HG03103 (cell line): ENCODE measurements around the gene PAK6.

Experiments
- ATAC-seq: cut with Tn5 transposase; IDR thresholded peaks from one replicate; pipeline ENCODE4 v1.9.1; 2021; ENCODE audit warnings: low read depth; ENCODE audit not compliant: unreplicated experiment

Gene PAK6

DNA sequence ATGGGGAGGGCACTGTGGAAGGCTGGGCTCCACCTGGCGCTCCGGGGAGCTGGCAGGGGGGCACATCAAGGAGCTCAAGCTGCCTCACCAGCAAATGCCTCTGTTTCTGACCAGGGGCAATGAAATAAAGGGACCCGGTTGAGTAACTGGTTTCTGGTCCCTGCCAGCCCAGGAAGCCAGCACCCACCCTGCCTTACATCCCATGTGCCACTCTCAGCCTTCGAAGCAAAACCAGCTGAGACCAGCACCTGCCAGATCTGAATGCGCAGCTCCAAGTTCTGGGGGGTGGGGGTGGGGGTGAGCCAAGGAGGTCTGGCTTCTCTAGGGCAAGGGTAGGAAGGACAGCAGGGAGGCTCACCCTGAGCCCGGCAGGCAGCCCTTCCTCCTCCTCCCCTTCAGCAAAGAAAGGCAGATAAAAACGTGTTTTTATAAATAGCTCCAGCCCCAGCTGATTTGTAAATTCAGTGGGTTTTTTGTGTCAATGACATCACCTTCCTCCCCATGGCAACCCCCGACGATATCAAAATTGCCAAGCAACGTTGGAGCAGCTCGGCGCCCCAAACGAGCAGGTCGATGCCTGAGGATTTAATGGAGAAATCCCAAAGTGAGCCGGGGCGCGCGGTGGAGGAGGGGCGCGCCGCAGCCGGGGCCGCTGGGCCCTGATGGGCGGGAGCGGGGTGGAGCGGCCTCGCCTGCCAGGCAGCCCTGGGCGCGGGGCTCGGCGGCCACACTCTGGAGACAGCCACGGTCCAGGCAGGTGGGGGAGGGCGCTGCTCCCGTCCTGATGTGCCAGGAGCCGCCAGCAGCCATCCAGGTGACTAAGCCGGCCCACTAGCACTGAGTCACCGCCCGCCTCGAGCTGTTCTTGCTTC is at the start of gene PAK6:
Gene PAK6 (plus strand): TSS at position 532 of the 872 bp plus-strand sequence. CDS start 25,723 bp downstream, outside the sequence.
- no peak for ATAC-seq

DNA sequence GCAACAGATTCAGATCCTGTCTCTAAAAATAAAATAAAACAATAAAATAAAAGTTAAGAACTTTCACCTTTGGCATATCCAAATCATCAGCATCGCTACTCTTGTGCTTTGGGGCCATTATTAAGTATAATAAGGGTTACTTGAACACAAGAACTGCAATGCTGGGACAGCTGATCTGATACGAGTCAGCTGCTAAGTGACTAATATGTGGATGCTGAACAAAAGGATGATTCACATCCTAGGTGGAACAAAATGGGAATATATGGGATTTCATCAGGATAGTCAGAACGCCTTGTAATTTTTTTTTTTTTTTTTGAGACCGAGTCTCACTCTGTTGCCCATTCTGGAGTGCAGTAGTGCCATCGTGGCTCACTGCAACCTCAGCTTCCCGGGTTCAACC is 48.3 kb upstream of the PAK6 start:
- no peak for ATAC-seq

DNA sequence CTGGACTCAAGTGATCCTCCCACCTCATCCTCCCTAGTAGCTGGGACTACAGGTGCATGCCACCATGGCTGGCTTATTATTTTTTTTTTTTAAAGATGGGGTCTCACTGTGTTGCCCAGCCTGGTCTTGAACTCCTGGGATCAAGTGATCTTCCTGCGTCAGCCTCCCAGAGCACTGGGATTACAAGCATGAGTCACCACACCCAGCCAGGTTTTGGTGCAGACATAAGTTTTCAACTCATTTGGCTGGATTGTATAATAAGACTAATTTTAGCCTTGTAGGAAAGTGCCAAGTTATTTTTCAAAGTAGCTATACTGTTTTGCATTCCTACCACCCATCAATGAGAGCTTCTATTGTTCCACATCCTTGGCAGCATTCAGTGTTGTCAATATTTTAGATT is 45.9 kb upstream of the PAK6 start:
- no peak for ATAC-seq

DNA sequence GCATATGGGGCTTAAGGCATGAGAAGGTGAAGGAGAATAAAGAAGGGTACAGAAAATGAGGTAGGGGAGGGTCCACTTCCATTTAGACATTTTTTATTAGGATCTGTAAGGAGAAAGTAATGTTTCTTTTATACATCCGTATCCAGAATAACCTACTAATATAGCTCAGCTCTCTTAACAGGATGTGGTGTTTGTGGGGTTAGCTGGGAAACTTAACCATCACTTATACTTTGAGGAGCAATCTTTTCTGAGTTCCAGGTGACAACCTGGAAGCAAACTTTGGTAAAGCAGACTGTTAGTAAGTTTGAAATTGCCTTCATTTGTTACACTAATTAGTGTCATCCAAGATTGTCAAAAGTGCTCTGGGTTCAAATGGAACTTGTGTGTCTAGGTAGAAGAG is 41.4 kb upstream of the PAK6 start:
- ATAC-seq, result no peak

DNA sequence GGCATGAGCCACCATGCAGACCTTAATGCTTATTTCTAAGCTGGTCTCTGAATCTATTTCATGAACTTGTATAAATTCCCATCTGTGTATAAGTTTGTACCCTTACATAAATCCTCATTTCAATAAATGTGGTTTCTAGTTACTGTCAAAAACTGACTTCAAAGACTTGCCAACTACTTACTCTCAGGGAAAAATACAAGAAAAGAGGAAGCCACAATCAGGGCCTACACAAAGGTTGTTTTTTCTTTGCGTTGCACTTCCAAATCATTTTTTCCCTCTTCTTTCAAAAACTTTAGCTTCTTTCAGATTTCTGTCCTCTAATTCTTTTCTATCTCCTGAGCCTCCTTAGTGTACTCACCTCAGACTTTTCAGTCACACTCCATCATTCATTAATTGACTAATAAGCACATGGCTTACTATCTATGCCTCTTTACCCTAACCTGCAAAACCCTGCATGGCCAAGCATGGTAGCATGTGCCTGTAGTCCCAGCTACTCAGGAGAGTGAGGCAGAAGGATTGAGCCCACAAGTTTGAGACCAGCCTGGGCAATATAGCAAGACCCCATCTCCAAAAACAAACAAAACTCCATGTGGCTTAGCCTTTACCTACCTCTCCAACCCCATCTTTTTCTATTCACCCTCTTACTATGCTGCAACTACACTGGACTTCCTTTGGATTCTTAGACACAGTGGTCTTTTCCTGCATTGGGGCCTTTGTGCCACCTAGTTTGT is 40.3 kb upstream of the PAK6 start:
- ATAC-seq, result no peak

DNA sequence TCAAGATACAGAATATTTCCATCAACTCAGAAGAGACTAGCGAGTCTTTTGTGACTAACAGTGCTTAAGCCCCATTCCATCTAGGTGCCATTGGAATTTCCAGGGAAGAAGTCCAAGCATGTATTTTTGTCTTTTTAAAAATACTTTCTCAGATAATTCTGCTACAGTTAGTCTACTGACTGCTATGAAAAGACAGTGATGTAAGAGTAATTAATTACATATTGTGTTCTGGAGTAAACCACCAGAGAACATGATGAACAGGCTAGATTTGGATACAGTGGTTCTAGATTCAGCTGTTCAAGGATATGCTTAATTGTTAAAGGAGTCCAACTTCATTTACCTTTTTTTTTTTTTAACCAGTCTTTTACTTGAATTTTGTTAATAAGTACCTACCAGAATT is 34.8 kb upstream of the PAK6 start:
- no peak for ATAC-seq

DNA sequence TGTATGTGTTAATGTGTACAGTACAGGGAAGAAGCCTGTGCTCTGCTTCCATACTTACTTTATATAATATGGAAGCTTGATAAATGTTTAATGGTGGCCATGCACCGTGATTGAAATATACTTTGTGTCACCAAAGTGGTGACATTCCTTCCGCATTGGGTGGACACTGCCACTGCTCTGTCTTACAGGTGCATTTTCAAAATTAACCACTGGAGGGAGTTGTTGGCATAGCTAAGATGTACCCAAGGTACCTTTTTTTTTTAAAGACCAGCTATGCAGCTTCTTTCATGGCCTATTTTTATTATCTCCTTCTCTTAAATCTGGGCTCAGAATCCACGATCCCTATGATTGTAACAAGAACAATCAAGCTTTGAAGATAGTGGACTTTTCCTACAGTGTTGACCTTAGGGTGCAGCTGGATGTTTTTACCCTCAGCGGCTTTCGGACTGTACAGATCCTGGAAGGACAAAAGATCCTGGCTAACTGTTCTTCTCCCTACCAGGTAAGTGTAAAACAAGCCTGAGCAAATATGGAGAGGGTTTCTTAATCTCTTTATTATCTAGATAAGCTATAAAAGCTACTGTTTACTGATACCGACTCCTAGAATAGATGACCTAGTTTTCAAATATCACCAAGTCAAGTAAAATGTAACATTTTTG is 21.6 kb upstream of the PAK6 start:
- no peak for ATAC-seq

DNA sequence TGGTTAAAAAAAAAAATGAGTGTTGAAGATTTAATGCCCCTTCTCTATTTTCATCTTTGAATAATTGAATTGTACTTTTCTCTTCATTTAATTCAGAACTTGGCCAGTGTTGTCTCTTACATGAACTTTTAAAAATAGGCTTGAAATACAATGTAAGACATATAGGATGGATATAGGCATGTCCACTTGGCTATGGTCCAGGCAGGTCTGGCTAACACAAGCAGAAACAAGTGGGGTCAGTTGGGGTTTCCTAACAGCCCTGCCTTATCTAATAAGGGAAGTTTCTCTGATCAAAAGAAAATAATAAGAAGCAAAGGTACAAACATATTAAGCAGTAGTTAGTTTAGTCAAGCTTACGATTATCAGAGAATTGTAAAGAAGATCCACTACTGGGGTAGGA is 19.1 kb upstream of the PAK6 start:
- ATAC-seq, result no peak

DNA sequence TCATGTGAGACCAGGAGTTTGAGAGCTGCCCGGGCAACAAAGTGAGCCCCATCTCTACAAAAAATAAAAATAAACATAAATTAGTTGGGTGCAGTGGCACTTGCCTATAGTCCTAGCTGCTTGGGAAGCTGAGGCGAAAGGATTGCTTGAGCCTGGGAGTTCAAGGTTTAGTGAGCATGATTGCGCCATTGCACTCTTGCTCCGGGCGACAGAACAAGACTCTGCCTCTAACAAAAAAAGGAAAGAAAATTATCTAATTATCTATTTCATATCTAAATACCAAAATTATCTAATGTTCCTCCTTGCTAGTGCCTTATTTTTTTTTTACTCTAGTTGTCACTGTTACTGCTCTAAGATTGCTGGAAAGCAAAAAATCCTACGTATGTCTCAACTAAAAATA is 16.7 kb upstream of the PAK6 start:
- no peak for ATAC-seq

DNA sequence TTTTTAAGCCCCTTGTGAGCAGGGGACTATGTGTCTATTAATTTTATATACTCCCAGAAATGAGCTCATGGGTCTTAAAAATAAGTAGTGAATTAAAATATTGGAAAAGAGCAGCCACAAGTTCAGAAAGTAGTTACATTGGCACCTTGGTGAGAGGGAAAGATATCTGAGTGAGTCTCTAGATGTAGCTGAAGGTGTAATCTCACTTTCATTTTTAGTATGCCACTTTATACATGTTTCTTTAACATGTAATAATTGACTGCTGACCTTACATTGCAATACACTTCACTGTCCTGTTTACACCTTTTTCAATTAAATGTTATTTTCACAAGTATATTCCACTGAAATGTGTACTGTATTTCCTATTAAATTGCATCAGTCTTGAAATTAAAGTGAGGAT is 12.1 kb upstream of the PAK6 start:
- no peak for ATAC-seq

DNA sequence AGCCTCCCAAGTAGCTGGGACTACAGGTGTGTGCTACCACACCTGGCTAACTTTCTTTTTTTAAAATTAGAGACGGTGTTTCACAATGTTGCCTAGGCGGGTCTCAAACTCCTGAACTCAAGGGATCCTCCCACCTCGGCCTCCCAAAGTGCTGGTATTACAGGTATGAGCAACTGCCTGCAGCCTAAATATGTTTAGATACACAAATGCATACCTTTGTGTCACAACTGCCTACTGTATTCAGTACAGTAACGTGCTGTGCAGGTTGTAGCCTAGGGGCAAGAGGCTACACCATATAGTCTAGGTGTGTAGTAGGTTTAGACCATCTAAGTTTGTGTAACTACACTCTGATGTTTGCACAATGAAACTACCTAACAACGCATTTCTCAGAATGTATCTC is 9.5 kb upstream of the PAK6 start:
- no peak for ATAC-seq

DNA sequence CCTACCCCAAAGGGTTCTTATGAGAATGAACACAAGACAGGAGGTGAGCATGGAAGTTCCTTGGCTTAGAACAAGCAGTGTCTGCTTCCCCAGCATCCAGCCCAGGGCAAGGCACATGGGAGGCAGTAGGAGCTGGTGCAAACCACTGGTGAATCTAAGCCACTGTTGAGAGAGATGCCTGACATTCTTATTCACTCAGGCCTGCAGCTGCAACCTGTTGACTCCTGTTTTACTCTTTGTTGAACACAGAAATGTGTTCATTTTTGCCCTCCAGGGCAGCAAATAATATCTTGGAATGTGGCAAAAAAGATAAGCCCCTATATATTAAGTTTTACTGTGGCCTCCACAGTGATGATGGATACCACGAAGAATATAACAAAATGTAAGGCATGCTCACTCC is 8.9 kb upstream of the PAK6 start:
- no peak for ATAC-seq

DNA sequence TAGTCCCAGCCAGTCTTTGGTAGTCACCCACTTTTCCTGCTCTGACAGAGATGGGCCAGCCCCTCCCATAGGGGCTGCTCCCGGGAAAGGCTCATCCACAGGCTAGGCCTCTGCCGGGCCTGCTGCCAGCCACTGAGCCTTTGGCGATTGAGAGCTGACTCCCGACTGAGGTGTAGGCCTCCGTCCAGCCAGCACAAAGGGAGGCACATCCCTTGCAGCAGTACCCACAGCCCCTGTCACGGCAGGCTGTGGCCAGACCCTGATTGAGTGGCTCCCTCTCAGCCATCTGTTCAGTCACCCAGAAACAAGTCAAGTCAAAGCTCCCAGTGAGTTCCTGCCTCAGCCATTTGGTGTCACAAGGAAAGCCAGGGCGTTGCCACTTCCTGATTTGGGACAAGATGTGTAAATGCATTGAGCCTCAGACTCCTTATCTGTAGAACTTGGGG is 6.2 kb upstream of the PAK6 start:
- ATAC-seq, result no peak

DNA sequence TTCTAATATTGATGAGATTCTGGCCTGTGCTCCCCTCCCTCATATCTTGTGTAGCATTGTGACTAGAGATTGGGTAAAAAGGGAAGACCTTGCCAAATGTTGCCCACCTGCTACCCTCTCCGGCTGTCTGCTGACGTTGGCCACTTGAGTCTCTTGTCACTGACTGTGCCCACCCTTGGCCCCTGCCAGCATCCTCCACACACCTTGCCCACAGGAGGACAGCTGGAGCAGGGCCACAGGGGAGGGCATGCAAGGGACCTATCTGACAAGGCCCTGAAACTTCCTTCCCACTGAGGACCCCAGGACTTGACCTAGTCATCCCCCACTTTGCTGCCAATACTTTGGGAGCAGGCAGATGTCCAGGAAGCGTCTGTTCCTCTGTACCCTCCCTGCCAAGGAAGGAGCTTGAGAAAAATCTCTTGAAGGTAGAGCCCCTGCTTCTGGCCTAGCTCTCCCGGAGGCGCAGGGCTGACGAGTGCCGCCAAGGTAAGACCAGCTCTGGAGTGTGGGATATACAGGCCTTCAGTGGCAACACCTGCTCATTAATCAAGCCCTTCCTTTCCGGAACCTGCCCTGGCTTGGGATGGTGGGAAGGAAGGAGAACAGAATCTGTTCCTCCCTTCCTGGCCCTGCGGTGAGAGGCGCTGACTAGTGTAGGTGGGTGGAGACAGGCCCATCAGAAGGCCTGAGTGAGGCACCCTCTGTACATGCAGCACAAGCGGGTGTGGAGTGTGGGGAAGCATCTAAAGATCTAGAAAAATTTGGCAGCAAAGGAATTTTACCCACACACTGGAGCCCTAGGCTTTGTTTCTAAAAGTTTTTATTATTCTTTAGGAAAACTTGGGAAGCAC is 4.9 kb upstream of the PAK6 start:
- no peak for ATAC-seq

DNA sequence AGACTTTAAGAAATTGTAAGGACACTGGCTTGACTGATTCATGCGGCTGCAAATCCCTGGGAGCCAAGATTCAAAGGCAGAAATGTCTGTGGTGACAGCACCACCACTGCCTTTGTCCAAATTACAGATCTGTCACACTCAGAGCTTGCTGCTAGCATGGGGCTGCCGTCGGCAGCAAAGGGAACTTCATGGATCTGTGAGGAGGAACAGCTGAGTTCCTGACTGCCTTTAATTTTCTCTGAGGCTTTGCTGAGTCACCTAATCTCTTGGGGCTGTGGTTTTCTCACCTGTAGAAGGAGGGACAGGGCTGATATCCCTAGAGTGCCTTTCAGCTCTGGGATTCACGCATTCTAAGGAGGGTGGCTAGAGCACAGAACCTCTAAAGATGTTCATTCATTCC is 4.1 kb upstream of the PAK6 start:
- no peak for ATAC-seq

DNA sequence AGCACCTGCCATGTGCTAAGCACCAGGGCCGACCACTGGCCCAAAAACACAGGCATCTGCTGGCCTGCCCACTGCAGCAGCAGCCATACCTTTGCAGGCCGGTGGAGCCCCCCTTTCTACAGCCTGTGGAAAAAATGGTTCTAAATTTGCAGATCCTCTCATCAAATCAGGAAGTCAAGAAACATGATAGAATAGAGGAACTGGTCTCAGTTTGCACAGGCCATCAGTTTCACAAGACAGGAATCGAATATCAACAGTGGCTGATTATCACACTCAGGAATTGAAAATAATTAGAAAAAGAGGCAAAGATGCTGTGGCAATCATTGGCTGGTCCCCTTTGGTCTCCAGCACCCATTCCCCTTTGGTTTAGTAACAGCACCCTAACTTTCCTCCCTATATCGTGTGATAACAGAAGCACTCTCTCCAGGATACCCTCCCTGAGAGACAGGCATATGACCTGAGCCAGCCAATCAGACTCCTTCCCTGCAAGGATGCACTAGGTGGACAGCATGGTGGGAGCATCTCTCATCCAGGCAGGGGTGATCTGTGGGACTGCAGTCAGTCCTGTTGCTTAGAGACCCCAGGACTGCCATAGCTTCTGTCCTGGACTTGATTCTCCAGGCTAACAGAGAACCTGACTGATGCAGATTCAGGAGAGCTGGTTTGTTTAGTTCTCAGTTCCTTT is 3.5 kb upstream of the PAK6 start:
- ATAC-seq, result no peak

DNA sequence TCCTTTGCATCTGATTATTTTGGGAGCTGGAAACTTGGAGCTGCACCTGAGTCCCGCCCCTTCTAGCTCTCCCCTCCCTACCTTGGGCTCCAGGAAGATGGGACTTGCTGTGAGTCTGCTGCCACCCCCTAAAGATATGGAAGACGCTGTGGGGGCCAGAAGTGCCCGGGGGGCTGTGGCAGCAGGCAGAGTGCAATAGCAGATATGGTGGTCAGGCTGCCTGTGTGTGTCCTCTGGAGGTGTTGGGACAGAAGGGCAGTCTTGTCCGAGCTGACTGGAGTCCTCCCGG is 485 bp downstream of the PAK6 start:
- ATAC-seq, result no peak

DNA sequence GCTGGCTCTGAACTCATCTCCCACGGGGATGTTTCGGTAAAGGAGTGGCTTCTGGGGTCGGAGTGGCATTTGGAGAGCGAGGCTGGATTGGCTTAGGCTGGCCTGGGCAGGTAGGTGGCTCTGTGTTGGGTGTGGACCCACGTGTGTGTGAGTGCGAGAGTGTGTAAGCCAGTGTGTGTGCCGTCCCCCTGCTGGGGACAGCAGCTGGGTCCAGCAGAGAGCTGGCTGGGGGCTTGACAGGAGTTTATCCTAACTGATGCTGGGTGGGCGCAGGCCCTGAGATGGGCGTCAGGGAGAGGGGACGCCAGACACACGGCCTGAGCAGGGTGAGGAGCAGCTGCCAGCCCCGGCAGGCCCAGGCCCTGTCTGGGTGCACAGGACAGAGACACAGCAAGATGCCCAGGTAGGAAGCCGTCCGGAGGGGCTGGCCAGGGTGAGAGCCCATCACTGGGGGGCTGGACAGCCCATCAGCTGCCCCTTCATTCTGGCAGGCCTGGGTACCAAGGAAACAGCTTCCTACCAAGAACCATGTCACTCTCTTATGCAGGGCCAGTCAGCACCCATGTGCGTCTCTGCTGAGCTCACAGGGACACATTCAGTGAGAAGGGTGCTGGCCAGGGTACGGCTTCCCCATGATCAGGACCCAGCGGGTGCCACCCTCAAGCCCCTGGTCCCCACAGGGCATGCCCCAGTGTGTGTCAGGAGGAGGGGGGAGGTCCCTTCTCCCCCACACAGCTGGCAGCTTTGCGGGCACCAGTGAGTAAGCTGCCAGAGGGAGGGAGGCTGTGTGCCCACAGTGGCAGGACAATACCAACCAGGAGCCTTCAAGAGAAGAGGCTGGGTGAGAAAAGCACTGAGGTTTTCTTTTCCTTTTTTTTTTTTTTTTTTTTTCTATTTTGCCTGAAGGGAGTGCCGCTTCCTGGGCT is 1.1 kb downstream of the PAK6 start:
- ATAC-seq, result no peak

DNA sequence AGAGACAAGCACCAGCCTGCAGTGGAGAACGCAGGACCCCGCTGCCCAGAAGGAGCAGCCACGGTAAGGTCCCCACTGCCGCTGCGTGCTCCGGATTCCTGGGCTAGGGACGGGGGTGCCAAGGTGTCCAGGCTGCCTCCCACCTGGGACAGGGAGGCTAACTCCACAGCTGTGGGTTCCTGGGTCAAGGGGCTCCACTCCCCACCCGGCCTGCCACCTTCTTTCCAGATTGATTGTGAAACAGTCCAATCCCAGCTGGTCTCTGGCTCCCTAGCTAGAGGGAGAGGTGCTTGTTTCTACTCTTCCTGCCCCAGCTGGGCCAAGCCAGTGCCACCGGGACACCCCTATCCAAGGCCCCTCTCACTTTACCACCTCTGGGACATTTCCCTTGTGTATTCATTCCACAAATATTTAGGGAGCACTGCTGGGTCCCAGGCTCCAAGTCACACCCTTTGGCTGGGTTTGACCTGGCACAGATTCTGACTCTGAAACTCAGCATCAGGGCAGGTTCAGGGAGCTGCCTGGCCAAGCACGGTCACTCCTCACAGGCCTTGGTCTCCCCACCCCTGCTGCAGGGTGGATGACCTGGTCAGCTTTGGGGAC is 1.9 kb downstream of the PAK6 start:
- ATAC-seq, result no peak
